ENCODE measurements around the gene TBC1D12.
"Not testable (repeated sequence)": the region's sequence is repeated elsewhere in the genome, so short reads cannot be mapped to it uniquely, and the experiment has no call there.

The TBC1D12 gene

GRCh38 chr10:94549221-94549620 is 146.9 kb downstream of the TBC1D12 start:
- no peak for DNase-seq

- DNase-seq, result not testable (repeated sequence)
Observed at GRCh38 chr10:94567714-94568307, 165.5 kb downstream of the TBC1D12 start.

GRCh38 chr10:94571081-94571480 is 168.7 kb downstream of the TBC1D12 start:
- DNase-seq, result no peak

- DNase-seq, result no peak
Observed at GRCh38 chr10:94571528-94571927, 169.2 kb downstream of the TBC1D12 start.

GRCh38 chr10:94578790-94579189 is 176.4 kb downstream of the TBC1D12 start:
- no peak for DNase-seq

GRCh38 chr10:94583124-94583523 is 180.8 kb downstream of the TBC1D12 start:
- DNase-seq, result no peak
